NCI-H187 treated with DMSO at 0.1 percent for 48 hours (cell line): ENCODE results near the gene ZNF44.

ENCODE experiments used
- DNase-seq: peaks from one replicate; lab custom pipeline; 2025; lab: John Stamatoyannopoulos, UW

The ZNF44 gene

GRCh38 chr19:12261554-12261953 is 33.1 kb downstream of the ZNF44 start:
- no peak for DNase-seq

DNA sequence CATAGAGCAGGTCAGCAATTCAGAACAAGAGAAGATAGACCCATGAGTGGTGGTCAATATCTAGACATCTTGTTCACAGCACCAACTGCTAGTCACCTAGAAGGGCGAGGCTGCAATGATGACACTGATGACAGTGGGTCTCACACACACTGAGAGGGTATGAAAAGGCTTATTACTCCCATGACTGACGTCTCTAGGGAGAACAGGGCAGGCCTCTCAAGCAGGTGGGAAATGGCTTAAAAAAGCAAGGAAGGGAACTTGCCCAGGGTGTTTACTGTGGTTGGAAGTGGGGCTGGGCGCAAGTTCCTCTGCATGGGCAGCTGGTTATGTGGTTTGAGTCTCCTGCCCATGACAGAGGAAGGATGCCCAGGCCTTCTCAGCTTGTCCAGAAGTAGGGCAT is 33.8 kb downstream of the ZNF44 start:
- DNase-seq: no peak

DNA sequence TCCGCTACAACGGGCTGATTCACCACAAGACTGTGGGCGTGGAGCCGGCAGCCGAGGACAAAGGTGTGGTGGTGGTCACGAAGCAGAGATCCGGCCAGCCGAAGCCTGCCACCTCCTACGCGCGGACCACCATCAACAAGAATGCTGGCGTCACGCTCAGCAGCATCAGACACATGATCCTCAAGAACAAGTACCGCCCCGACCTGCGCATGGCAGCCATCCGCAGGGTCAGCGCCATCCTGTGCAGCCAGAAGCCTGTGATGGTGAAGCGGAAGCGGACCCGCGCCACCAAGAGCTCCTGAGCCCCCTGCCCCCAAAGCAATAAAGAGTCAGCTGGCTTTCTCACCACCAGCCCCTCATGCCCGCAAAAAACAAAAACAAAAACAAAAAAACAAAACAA is 34.4 kb downstream of the ZNF44 start:
- no peak for DNase-seq

- DNase-seq: no peak
These were observed 39.3 kb downstream of the ZNF44 start for GRCh38 chr19:12255372-12255771.

GRCh38 chr19:12247644-12248222 is 47.0 kb downstream of the ZNF44 start:
- no peak for DNase-seq

DNA sequence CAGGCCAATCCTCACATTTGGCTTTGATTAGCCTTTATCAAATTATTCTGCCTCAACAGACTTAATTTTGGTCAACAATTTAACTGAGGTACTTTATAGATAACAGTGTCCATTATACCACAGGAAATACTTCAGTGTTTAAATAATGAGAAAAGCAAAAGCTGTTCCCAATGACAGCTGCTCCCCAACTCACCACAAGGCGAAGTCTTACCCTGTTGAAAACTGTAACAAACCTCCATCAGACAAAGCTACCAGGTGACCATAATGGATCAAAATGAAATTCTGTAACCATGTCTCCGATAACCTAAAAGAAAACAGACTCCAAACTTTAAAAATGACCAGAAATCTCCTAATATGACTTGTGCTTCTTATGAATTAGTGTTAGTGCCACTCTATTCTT is 50.3 kb downstream of the ZNF44 start:
- DNase-seq: no peak

- DNase-seq: no peak
These were observed 57.4 kb downstream of the ZNF44 start for GRCh38 chr19:12237143-12237839.

DNA sequence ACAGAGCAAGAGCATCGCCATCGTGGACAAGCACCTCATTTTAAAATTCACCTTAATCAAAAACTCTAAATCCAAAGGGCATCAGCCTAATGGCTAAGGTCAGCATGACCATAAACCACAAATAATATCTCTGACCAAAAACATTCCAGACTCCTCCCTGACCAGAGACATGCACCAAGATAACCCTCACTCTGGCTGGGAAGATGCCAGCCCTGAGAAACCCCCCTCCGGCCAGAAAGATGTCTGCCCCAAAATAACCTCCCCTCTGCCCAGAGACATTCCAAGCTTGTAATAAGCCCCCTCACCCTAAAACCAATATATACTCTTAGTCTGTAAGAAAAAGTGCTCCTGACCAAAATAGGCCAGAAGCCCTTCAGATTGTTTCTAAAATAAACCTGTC is 61.7 kb downstream of the ZNF44 start:
- no peak for DNase-seq

- DNase-seq: no peak
These were observed 63.6 kb downstream of the ZNF44 start for GRCh38 chr19:12230751-12231733.

- DNase-seq: no peak
These were observed 64.7 kb downstream of the ZNF44 start for GRCh38 chr19:12229990-12230389.

- DNase-seq: no peak
These were observed 70.0 kb downstream of the ZNF44 start for GRCh38 chr19:12224676-12225075.

DNA sequence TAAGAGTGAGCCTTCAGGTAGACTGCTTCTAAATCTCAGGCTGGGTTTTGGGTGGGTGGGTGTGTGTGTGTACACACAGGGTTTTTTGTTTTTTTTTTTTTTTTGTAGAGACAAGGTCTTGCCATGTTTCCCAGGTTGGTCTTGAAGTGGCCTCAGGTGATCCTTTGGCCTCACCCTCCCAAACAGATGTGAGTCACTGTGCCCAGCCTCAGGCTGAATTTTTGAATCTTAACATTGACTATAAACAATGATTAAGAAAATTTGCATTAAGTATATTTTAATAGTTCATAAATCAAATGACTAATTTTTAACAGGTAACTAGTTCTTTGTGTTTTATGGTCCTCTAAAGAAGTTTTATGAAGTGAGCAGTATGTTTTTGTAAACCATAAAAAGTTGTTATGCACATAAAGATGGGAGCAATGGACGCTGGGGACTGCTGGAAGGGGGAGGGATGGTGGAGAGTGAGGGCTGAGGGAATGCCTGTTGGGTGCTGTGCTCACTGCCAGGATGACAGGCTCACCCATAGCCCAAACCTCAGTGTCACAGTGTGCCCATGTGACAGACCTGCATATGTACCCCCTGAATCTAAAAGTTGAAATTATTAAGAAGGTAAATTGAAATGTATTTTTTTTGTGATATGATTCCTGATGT is 71.6 kb downstream of the ZNF44 start:
- no peak for DNase-seq
